IMR-90 (cell line): ENCODE results near the gene COA1.

Source experiments
- CHD1 ChIP-seq: IDR thresholded peaks from 2 replicates; pipeline ENCODE4 v1.6.1; 2012; ENCODE audit warnings: low read depth, low read length, improper control_type of control experiment
- CTCF ChIP-seq: conservative IDR thresholded peaks from 2 replicates; pipeline ENCODE4 v1.5.1; 2012; ENCODE audit warnings: mild to moderate bottlenecking, low read depth, low read length, improper control_type of control experiment
- MAFK ChIP-seq: IDR thresholded peaks from 2 replicates; pipeline ENCODE4 v1.6.1; 2012; ENCODE audit warnings: low read depth, low read length, improper control_type of control experiment
- MXI1 ChIP-seq: IDR thresholded peaks from 2 replicates; pipeline ENCODE4 v1.6.1; 2012; ENCODE audit warnings: low read depth, mild to moderate bottlenecking, low read length, moderate library complexity, borderline replicate concordance
- POLR2A ChIP-seq: IDR thresholded peaks from 2 replicates; pipeline ENCODE4 v1.6.1; 2012; ENCODE audit warnings: mild to moderate bottlenecking, low read depth, low read length
- SMC3 ChIP-seq: fragments of 150-350 bp; IDR thresholded peaks from 2 replicates; pipeline ENCODE4 v1.6.1; 2016; ENCODE audit warnings: low read depth, mild to moderate bottlenecking, antibody characterized with exemption, low read length, moderate library complexity

- TF ChIP-seq POLR2A (no peak), MXI1 (no peak), MAFK (no peak), CTCF (no peak), SMC3 (no peak), CHD1 (no peak)
Observed at GRCh38 chr7:43768887-43769272, 39.6 kb upstream of the COA1 start.
